Measurements from ENCODE around the gene MCFD2.
"Not testable (repeated sequence)": the region's sequence is repeated elsewhere in the genome, so short reads cannot be mapped to it uniquely, and the experiment has no call there.

The MCFD2 gene

DNA sequence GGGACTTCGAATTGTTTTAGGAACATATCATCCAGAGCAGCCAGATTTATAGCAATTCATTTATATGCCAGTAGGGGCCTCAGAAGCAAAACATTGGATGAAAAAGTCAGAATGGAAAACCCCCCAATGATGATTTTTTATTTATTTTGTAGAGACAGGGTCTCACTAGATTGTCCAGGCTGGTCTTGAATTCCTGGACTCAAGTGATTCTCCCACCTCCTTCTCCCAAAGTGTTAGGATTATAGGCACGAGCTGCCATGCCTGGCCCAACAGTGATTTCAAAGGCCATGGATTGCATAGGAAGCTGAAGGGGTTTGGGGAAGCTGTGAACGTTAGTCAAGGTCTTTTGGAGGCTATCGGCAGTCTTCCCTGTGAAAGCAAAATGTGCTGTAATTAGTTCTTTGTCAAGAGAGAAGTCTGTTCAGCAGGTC lies 21.9 kb upstream of the MCFD2 start:
- no peak for DNase-seq (ENCODE audit: low read depth)

DNA sequence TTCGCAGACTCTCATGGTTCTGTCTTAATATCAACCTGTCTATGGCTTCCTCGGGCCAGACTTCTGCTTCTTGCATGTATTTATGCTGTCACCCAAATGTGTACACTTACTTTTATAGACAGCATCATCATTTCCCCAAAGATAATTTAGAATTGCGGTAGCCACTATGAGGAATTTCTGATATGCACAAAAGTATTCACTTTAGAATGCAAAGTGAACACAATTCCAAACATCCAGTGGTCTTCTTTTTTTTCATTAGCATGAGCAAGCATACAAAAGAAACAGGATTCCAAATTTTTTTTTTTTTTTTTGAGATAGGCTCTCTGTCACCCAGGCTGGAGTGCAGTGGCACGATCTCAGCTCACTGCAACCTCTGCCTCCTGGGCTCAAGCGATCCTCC lies 21.0 kb upstream of the MCFD2 start:
- DNase-seq (ENCODE audit: low read depth), result no peak

DNA sequence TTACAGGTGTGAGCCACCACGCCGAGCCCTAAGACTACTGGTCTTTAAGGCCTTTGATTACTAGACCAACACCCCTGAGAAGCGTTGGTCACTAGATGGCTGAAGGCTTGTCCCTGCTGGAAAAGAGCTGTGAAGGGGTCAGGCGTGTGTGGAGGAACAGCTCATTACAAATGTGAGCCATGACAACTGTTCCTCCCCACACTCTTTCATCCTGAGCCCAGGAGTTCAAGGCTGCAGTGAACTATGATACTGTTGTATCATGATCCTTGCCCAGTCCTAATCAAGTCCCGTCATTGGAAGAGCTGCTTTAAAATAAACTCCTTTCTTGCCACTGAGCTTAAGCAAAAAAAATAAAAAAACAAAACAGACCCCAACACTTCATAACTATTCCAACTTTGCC lies 19.5 kb upstream of the MCFD2 start:
- no peak for DNase-seq (ENCODE audit: low read depth)

DNA sequence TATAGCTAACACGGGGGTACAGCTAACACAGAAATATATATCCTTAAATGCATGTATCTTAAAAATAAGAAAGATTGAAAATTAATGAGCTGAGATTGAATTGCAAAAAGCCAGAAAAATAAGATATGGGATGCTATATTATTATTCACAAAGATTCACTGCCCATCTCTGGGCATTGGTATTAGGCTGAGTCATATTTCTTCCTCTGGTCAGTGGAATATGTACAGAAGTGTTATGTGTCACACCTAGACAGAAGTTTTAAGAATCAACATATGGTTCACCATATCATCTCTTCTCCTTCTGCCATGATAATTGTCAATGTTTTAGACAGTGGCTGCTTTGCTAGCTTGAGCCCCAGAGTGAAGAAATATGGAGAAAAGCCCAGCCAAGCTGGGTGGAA lies 14.0 kb upstream of the MCFD2 start:
- no peak for DNase-seq (ENCODE audit: low read depth)

DNA sequence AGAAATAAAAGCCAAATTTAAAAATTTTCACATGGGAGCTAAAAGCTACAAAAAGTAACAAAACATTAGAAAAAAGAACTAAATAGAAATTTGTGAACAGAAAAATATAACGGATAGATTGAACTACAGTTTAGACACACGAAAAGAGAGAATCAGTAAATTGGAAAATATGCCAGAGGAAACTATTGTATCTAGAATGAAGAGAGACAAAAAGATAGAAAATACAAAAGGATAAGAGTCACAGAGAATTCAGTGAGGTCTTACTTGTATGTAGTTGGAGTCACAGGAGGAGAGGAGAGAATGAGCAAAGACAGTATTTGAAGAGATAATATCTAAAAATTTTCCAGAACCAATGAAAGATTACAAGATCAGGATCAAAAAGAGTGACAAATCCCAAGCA lies 11.3 kb upstream of the MCFD2 start:
- DNase-seq (ENCODE audit: low read depth), result no peak

DNA sequence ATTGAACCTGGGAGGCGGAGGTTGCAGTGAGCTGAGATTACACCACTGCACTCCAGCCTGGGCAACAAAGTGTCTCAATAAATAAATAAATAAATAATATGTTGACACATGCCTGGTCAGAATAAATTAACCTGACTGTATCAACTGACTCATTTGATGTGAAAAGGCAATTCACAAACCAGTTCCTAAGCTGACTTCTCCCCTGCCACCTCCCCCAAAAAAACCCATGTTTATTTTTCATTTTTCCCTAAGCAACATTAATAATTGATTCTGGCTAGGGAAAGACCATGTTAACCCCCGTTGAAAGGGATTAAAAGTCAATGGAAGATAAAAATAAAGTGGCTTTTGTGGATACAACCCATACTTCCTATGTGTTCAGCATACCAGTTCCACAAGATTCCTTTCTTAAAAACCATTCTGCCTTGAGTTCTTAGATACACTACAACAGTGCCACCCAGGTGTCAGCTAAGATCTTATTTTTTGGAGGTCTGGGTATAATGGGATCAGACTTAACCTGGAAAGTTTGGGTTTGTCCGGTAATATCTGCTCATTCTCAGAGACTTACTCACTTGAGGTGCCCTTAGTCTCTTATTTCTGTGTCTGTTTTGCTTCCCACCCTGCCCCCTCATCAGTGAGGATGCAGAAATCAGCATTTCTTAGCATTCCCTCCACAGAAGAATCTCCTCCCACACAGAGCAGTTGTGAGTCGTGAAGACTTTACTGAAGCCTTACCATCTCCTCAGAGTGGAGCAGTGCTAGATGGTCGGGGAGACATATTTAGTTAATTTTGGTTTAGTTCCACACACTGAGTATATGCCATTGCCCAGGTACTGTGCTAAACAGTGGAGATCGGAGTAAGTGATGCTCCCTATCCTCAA lies 10.1 kb upstream of the MCFD2 start:
- no peak for DNase-seq (ENCODE audit: low read depth)

DNA sequence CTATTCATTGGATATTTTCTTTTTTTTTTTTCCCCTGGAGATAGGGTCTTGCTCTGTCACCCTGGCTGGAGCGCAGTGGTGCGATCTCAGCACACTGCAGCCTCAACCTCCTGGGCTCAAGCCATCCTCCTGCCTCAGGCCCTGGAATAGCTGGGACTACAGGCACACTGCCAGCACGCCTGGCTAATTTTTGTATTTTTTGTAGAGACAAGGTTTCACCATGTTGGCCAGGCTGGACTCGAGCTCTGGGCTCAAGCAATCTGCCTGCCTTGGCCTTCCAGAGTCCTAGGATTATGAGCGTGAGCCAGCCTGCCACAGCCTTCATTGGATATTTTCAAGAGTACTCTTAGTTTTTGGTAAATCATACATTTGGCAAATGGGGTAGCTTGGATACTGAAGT lies 9.0 kb upstream of the MCFD2 start:
- DNase-seq (ENCODE audit: low read depth), result no peak

DNA sequence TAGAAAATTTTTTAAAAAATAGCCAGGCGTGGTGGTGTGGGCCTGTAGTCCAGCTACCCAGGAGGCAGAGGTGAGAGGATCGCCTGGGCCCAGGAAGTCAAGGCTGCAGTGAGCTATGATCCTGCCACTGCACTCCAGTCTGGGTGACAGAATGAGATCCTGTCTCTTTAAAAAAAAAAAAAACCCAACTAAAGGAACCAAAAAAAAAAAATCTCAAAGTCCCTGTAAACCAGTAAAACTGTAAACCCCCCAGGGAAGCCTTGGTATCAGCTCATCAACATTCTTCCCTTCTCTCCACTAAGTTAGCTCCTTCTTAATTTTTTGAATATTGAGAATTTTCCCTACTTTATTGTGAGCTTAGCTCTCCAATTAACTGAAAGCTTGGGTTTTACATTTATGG lies 8.4 kb upstream of the MCFD2 start:
- no peak for DNase-seq (ENCODE audit: low read depth)

DNA sequence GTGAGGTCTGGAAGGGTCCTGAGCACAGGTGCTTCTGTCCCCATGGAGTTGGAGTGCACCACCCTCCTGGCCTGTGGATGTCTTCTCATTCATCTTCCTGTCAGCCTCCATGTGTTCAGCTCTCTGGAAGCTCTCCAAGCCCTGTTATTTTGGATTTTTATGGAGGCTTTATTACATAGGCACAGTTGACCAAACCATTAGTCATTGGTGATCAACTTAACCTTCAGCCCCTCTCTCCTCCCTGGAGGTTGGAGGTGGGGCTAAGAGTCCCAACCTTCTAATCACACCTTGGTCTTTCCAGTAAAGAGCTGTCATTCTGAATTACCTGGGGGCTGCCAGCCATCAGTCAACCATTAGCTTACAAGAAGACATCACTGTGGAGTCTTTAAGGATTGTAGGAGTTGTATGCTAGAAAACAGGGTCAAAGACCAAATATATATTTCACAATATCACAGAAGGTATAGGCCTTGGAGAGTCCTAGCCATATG lies 7.5 kb upstream of the MCFD2 start:
- DNase-seq (ENCODE audit: low read depth), result no peak

DNA sequence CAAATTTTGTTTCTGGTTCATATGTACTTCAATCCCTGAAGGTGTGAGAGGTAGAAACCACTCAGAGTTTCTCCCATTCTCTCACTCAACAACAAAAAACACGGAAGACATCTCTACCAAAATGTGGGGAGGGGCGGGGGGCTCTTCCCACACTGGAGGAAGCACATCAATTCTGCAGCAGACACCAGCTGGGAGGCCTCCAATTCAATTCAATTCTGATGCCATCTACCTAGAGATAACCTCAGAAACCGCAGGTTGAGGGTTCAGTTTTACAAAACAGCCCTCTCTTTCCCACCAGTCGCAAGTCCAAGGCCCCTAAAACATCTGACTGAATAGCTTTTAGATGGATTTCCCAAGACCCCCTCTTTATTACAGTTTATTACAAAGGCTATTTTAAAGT lies 7.0 kb upstream of the MCFD2 start:
- no peak for DNase-seq (ENCODE audit: low read depth)

DNA sequence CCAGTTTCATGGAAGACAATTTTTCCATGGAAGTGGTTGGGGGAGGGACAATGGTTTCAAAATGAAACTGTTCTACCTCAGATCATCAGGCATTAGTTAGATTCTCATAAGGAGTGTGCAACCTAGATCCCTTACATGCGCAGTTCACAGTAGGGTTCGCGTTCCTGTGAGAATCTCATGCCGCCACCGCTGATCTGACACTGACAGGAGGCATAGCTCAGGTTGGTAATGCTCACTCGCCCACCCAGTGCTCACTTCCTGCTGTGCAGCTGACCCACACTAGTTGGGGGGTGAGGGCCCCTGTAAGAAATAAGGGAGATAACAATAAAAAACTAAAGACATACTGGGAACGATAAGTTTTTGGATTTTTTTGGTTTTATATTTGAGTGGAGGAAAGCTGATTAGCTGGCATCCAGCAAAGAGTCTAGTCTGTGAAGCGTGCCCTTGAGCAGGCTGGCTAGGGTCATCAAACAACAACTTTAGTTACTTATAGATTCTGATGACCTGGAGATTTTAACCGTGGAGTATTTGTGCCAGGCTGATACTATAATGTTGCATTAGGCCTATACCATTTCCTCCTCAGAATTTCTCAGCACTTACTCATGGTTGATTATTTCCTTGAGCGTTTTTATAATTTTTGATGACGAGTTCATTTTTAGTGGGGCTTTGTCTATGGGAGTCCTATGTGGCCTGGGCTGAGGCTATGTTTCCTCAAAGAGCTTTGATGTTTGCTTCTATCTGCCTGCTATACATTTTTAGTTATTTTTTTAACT lies 6.3 kb upstream of the MCFD2 start:
- DNase-seq (ENCODE audit: low read depth), result no peak

DNA sequence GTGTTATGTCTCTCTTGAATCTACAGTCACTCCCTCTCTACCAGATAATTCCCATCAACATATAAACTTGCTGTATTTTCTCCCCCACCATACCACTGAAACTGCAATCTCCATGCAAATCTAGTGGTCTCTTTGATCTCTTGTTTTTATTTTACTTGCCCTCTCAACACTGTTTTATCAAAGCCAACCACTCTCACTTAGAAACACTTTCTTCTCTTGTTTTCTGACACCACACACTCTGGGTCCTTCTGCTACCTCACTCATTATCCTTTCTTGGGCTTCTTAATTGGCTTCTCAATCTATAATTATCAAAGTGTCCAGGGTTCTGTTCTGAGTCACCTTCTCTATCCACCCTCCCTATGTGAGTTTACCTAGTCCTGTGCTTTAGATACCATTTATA lies 2.0 kb upstream of the MCFD2 start:
- DNase-seq (ENCODE audit: low read depth), result no peak

DNA sequence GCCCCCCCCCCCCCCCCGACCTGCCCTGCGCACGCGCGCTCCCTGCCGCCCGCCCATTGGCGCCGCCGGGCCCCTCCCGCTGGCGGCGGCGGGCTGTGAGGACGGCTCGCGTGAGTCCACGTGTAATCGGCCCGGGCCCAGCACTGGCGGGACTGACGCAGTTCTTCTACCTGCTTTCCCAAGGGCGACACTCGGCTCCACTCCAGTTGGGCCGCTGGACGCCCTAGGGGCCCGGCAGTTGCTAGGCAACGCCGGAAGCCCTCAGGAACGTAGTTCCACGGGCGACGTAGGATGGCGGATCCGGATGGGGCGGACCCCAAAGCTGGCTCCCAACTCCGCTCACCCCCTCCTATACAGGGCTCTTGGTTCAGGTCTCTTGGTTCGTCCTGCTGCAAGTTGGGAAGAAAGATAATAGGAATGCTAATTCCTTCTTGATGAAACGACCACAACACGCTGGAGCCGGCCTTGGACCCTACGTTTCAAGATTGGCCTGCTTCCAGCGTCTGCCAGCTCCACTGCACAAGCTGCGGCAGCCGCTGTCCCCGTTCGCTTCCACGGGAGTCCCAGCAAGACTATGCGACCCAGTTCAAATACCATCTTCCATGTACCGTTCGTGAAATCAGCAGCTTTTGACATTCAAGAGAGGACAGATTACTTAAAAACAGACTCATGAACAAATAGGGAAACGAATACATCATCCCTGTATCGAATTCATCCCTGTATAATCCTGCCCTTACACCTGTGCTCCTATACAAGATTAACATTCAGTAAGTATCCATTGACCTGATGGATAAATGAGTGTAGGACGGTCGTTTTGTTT lies 415 bp upstream of the MCFD2 start:
- DNase-seq (ENCODE audit: low read depth), result peak; percentile 55

DNA sequence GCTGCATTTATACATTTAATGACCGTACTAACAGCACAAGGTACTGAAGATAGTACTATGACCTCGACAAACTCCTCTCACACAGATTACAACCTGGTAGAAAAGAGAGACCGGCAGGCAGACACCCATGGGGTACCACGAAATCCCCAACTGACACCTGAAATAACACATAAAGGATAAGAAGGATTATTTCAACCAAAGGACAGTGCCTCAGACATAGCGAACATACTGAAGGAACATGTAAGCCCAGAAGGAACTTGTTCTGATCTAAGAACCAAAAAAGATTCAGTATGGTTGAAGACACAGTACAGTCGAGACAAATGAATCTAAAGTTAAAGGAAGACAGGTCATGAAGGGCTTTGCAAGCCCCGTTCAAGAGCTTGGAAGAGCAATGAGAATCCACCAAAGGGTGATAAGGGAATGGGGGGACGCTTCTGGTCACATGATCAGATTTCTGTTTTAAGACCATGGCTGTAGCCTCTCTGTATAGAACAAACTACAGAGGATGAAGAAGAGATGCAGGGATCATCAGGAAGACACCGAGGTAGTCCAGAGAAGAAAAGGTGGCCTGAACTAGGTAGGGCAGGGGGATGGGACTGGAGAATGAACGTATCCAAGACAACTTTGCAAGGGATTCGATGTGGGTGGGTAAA lies 902 bp downstream of the MCFD2 start:
- DNase-seq (ENCODE audit: low read depth), result no peak

DNA sequence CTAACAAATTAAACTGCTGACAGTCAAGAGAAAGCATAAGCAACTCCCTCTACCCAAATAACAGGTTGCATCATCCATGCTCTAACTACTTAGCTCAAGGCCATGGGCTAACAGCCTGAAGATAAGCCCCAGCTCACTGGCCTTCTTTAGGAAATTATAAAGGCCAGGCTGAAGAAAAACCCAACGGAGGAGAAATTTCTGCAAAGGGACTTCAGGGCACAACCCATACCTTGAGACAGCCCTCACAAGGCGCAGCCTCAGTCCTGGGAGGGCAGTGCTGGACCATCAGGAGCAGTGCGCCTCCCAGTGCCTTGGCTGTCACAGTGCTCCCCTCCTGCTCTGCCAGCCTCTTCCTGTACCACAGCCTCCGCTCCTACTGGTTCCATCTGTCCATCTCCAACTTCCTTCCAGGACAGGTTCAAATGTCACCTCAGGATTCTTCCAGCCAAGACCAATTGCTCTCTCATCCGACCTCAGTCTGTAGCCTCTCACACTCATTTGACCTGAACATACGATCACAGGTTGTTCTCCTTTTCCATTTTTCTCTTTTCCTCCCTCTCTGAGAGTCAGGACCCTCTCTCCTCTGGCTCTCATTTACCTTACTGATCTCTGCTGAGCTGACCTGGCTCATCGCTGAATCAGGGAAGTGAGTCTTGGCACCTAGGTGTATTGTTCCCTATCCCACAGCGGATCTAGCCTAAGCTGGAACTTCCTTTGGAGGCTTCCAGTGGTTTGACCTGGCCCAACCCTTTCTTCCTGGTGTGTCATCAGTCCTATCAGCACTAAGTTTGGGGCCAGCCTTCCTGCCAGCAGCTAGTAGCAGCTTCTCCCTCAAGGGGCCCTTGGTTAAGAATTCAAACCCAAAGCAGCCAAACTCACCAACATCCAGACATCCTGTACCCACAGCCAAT lies 1.9 kb downstream of the MCFD2 start:
- DNase-seq (ENCODE audit: low read depth), result no peak

DNA sequence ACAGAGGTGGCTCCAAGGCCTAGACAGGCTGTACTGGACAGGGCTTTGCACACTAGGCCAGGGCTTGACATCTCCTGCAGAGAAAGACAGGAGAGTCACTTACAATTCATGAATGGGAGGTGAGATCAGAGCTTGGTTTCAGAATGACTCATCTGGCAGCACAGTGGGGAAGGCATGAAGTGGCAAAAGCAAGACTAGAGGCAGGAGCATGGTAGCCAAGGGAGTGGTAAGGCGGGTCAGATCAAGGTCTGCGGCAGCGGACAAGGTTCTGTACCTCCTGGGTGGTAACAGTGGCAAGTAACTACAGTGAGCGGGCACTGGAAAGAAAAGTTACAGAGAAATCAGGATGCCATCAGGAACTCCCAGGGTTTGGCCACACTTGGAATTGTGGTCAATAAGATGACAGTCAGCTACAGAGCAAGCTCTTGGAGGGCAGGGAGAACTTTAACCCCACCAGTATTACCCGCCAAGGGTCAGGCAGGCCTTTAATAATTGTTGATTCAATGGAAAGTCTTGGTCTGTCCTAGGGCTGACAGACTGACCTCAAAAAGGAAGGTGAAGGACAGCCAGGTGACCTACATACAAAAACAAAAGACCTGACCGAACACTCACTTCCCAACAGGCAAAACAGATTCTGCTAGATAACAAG lies 5.7 kb downstream of the MCFD2 start:
- no peak for DNase-seq (ENCODE audit: low read depth)

DNA sequence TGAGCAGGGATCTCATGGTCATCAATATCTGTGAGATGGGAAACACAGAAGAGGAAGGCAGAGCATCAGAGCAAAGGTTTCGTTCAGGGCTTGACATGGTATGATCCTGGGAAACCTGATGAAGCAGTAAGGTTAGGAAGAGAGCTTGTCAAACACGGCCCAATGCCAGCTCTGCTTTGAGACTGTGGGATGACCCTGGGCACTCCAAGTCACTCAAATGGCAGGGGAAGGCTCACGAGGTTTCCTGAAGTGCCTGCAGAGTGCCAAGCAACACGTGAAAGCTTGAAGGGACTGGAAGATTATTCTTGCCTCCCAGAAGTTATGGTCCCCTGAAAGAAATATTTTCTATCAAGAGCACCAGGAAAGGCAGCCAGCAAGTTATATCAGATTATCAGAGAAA lies 6.5 kb downstream of the MCFD2 start:
- no peak for DNase-seq (ENCODE audit: low read depth)

DNA sequence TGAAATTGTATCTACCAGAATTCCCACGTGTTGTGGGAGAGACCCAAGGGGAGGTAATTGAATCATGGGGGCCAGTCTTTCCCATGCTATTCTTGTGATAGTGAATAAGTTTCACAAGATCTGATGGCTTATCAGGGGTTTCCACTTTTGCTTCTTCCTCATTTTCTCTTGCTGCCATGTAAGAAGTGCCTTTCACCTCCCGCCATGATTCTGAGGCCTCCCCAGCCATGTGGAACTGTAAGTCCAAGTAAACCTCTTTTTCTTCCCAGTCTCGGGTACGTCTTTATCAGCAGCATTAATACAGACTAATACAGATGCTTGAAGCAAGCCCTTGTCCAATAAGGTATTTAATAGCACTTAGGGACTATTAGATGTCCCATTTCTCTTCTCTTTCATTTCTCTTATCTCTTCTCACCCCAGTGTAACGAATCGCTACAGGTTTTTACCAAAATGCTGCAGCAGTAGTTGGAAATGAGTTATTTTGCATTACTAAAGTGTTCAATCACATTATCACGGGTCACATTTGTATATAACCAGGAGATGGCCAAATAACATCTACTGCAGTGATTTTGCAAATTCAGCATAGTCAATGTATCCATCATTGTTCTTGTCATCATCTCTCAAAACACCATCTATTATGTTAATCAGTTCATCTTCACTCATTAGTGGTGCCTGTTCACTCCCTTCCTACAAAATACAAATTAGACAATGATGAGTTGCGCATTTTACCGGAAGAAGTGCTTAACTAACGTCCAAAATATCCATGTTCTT lies 10.5 kb downstream of the MCFD2 start:
- not testable (repeated sequence) for DNase-seq (ENCODE audit: low read depth)

DNA sequence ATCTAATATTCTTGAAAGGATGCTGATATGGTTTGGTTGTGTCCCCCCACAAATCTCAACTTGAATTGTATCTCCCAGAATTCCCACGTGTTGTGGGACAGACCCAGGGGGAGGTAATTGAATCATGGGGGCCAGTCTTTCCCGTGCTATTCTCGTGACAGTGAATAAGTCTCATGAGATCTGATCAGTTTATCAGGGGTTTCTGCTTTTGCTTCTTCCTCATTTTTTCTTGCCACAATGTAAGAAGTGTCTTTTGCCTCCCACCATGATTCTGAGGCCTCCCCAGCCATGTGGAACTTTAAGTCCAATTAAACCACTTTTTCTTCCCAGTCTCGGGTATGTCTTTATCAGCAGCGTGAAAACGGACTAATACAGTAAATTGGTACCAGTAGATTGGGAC lies 12.6 kb downstream of the MCFD2 start:
- DNase-seq (ENCODE audit: low read depth), result not testable (repeated sequence)

DNA sequence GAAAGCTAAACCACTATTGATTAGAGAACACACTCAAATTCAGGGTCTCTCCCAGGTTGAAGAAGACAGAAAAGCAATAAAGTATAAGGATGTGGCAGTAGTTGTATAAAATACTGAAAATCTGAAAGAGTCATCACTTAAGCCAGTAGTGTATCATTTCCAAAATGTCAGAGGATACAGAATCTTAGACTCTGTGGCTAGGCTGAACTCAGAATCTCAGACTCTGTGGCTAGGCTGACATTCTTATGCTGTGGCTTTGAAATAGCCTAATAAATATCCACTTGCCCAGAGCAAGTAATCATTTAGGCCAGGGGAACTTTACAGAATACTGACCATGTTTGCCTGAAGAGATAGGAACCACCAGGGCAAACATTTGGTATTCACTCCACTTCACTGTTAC lies 13.1 kb downstream of the MCFD2 start:
- no peak for DNase-seq (ENCODE audit: low read depth)

All from stimulated activated CD8-positive, alpha-beta memory T cell treated with anti-CD3 and anti-CD28 coated beads, Interleukin-12 subunit alpha, Interleukin-12 subunit beta, amount 100 ng/mL, for 1 hour (primary cell).